Transverse colon (tissue), 4 donors: ENCODE results near the gene LNX2. TPM values are rescaled to one million over a fixed set of nuclear protein-coding genes. Genes with fewer than 3 reads are reported as not detected.

ENCODE experiments used
- DNase-seq: peaks from one replicate; pipeline ENCODE4 v3.0.0-alpha.2; 2019
- H3K27ac ChIP-seq, 4 donors: fragments of 200-600 bp; sonication (generic); 2 replicates each; pipeline ENCODE4 v1.5.1; 2016 to 2018; ENCODE audit warnings: inconsistent platforms in 4 of 4
- H3K27me3 ChIP-seq: fragments of 200-600 bp; sonication (generic); 2 replicates; pipeline ENCODE4 v1.5.1; 2017; ENCODE audit warnings: inconsistent platforms
- H3K36me3 ChIP-seq, 4 donors: fragments of 200-600 bp; sonication (generic); 2 replicates each; pipeline ENCODE4 v1.5.1; 2017 to 2019; ENCODE audit warnings: inconsistent platforms in 4 of 4
- H3K4me1 ChIP-seq, 4 donors: fragments of 200-600 bp; sonication (generic); 2 replicates each; pipeline ENCODE4 v1.5.1; 2017 to 2020; ENCODE audit warnings: inconsistent platforms in 4 of 4
- H3K4me3 ChIP-seq, 4 donors: fragments of 200-600 bp; sonication (generic); 1 replicate in 1 of 4; 2 replicates in 3 of 4; pipeline versions ENCODE4 v1.5.1 to v1.6.1; 2017 to 2019; ENCODE audit warnings: inconsistent platforms in 4 of 4
- H3K9me3 ChIP-seq, 2 donors: fragments of 200-600 bp; sonication (generic); 2 replicates each; pipeline ENCODE4 v1.5.1; 2017 to 2019; ENCODE audit warnings: inconsistent platforms in 2 of 2
- EP300 ChIP-seq: sonication (generic); formaldehyde crosslinking; IDR thresholded peaks from one replicate; pipeline ENCODE4 v1.6.1; 2017; ENCODE audit warnings: antibody characterized with exemption, low read depth
- POLR2A ChIP-seq: fragments of 450-650 bp; IDR thresholded peaks from one replicate; pipeline ENCODE4 v1.6.1; 2016; ENCODE audit warnings: antibody characterized with exemption, mild to moderate bottlenecking, moderate library complexity
- POLR2AphosphoS5 ChIP-seq, 3 donors: sonication (generic); formaldehyde crosslinking; IDR thresholded peaks; one replicate each; pipeline ENCODE4 v1.6.1; 2016; ENCODE audit warnings: antibody characterized with exemption in 3 of 3
- WGBS, 2 donors: methylation state at CpG; one replicate each; pipeline ENCODE4 v1.1.5; 2018; ENCODE audit warnings: low coverage in 1 of 2; 5-methylcytosine and 5-hydroxymethylcytosine counted together
- in situ Hi-C, 4 donors: fragments of 200-750 bp; cut with MboI; loops; one replicate each; pipeline versions ENCODE4 v1.15.0 to v1.15.1; 2017; ENCODE audit warnings: low sequenced_read_pairs in 3 of 4, low pct_ligation_motif_present in 1 of 4, low pct_unique_long_range_greater_than_20kb in 1 of 4
- intact Hi-C: fragments of 100-400 bp; cut with DNase I; formaldehyde crosslinking; loops from one replicate; pipeline ENCODE4 v1.15.1; 2023; ENCODE audit warnings: low total_unique reads
- total RNA-seq, 4 donors: library from RNA; depleted of rRNA; stranded (reverse); fragments of >200 nt; gene quantifications; one replicate each; pipeline ENCODE4 v1.1.0, GENCODE V29; 2016
- TF ChIP-seq, protein P1 (sequence below), 5 experiments: fragments of 200-600 bp in 3 of 5; fragments of 450-650 bp in 2 of 5; sonication (generic) in 3 of 5; IDR thresholded peaks; 1 replicate in 2 of 5; 2 replicates in 3 of 5; pipeline ENCODE4 v1.5.1; 2016 to 2017; ENCODE audit warnings: antibody characterized with exemption in 5 of 5, inconsistent platforms in 3 of 5, mild to moderate bottlenecking in 2 of 5, moderate library complexity in 1 of 5

Gene LNX2
- total RNA-seq, 4 donors from 2014 or later, result 1.8 to 29.6 (median 18.9) TPM

GRCh38 chr13:27559719-27560118, 60.6 kb downstream of the LNX2 start:
- Histone ChIP-seq H3K27me3 (no peaks in the 10 kb centered on the region), H3K36me3 (peaks cover 0 to 19% (median 7%) of the 10 kb centered on the region in 4 donors), H3K4me1 (no peaks in the 10 kb centered on the region), H3K9me3 (no peaks in the 10 kb centered on the region), H3K27ac (no peak overlapping the region), H3K4me3 (no peak overlapping the region)
- DNase-seq, result no peak
- intact Hi-C loops, result no loop called here
- in situ Hi-C loops, result no loop called here
- TF ChIP-seq EP300, result no peak
- TF ChIP-seq, protein P1, sequence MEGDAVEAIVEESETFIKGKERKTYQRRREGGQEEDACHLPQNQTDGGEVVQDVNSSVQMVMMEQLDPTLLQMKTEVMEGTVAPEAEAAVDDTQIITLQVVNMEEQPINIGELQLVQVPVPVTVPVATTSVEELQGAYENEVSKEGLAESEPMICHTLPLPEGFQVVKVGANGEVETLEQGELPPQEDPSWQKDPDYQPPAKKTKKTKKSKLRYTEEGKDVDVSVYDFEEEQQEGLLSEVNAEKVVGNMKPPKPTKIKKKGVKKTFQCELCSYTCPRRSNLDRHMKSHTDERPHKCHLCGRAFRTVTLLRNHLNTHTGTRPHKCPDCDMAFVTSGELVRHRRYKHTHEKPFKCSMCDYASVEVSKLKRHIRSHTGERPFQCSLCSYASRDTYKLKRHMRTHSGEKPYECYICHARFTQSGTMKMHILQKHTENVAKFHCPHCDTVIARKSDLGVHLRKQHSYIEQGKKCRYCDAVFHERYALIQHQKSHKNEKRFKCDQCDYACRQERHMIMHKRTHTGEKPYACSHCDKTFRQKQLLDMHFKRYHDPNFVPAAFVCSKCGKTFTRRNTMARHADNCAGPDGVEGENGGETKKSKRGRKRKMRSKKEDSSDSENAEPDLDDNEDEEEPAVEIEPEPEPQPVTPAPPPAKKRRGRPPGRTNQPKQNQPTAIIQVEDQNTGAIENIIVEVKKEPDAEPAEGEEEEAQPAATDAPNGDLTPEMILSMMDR (IDR thresholded peaks at IDR 0.05), result no peak
- no peak for TF ChIP-seq POLR2AphosphoS5 (IDR thresholded peaks at IDR 0.05)
- TF ChIP-seq POLR2A, result no peak
- 72 to 78% methylated on average over 2 of the region's 2 CpGs for WGBS, 2 donors

DNA sequence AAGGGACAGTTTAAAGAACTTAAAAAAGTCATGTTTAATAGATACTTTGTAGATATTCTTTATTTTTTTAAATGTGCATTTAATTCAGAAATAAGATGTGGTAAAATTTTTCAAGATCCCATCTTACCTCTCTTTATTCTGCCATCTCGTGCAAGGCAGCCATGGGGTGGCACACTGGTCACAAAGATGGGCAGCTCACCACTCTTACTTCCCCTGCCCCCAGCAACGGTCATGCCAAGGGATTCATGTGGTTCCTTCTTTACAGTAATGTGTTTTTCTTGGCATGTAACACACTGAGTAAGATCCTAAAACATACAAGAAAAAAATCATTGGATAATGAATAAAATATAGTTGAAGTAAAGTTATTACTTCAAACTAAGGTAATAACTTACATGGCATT, 64.2 kb downstream of the LNX2 start:
- DNase-seq, result no peak
- in situ Hi-C loops (no loop called here), intact Hi-C loops (no loop called here)
- no peak overlapping the region for H3K4me3 ChIP-seq
- no peak for TF ChIP-seq EP300
- TF ChIP-seq, protein P1 (IDR thresholded peaks at IDR 0.05), result no peak
- TF ChIP-seq POLR2AphosphoS5 (IDR thresholded peaks at IDR 0.05), result no peak
- no peak for TF ChIP-seq POLR2A
- WGBS, 2 donors, result 67 to 72% methylated on average over 1 to 2 of the region's 2 CpGs
- H3K4me1 ChIP-seq, result peaks cover 0 to 6% (median 0%) of the 10 kb centered on the region in 4 donors
- no peaks in the 10 kb centered on the region for H3K27me3 ChIP-seq
- peaks cover 0 to 23% (median 4%) of the 10 kb centered on the region in 4 donors for H3K36me3 ChIP-seq
- no peak overlapping the region for H3K27ac ChIP-seq
- no peaks in the 10 kb centered on the region for H3K9me3 ChIP-seq

DNA sequence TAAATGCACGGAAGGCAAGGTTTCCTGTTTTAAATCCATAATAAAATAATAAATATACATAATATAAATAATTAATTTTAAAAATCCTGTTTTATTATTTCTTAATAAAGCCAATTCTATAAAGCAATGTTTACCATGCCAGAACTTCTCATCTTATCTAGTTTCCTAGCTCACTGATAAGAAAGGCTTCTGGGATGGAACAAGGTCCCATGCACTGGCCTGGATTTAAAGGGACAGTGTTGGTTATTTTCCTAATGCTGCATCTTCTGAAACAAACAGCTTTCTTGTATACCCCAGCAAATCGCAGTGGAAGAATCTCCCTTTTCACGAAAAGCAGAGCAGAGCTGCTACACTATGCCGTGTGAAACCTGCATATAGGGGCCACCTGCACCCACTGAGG, 68.8 kb downstream of the LNX2 start:
- Histone ChIP-seq H3K27me3 (no peaks in the 10 kb centered on the region), H3K4me3 (no peak overlapping the region), H3K9me3 (no peaks in the 10 kb centered on the region), H3K36me3 (peaks cover 0 to 23% (median 4%) of the 10 kb centered on the region in 4 donors), H3K4me1 (peaks cover 0 to 24% (median 8%) of the 10 kb centered on the region in 4 donors), H3K27ac (no peak overlapping the region)
- intact Hi-C loops, result no loop called here
- in situ Hi-C loops, result no loop called here
- 83 to 93% methylated on average over 2 to 4 of the region's 4 CpGs for WGBS, 2 donors
- TF ChIP-seq, protein P1 (IDR thresholded peaks at IDR 0.05), result no peak
- TF ChIP-seq POLR2A (no peak), EP300 (no peak), POLR2AphosphoS5 (IDR thresholded peaks at IDR 0.05) (no peak)
- no peak for DNase-seq

DNA sequence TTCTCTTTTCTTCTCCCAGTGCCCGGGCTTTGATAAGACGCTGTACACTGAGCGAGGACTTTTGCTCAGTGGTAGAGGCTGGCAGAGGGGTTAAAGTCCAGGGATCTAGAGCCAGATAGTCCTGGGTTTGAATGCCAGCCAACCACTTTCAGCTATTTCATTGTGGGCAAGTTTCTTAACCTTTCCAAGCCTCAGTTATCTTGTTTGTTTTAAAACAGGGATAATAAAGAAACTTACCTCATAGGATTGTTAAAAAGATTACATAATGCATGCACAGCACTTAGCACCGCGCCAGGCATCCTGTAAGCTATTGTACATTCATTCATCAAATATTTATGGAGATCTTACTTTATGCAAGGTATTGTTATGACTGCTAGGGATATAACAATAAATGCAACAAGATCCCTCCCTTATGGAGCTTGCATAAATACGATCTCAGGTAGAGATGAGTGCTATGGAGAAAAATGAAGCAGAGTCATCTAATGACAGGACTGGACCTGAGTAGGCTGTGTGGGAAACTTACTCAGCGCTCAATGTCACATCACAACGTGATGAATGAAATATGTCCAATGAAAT, 70.8 kb downstream of the LNX2 start:
- H3K4me3 ChIP-seq, result no peak overlapping the region
- H3K27ac ChIP-seq, result peak overlapping the region; percentile 32 to 60 (median 49)
- no peaks in the 10 kb centered on the region for H3K27me3 ChIP-seq
- H3K9me3 ChIP-seq, result no peaks in the 10 kb centered on the region
- peak in 2 of 3 donors; percentile 24 to 62 for TF ChIP-seq POLR2AphosphoS5 (IDR thresholded peaks at IDR 0.05)
- no peak for TF ChIP-seq EP300
- DNase-seq, result peak; percentile 82
- in situ Hi-C loops (loop anchor here in 2 of 4 donors (25.0 kb wide), 2 partner anchors 162 to 438 kb away; partner anchors contain the start of gene URAD (in 2 of the 2)), intact Hi-C loops (no loop called here)
- WGBS, 2 donors, result 59 to 75% methylated on average over 8 of the region's 8 CpGs
- H3K4me1 ChIP-seq, result peaks cover 0 to 24% (median 8%) of the 10 kb centered on the region in 4 donors
- H3K36me3 ChIP-seq, result peaks cover 0 to 8% (median 0%) of the 10 kb centered on the region in 4 donors
